Fibroblast of gingiva (primary cell): ENCODE results near the gene CHD5.

Experiments
- DNase-seq: peaks from one replicate; pipeline ENCODE4 v3.0.0-alpha.2; 2011; ENCODE audit warnings: low read depth

The CHD5 gene

GRCh38 chr1:6152181-6152580 is 27.9 kb downstream of the CHD5 start:
- DNase-seq = no peak

GRCh38 chr1:6151291-6151822 is 28.8 kb downstream of the CHD5 start:
- DNase-seq = no peak

- no peak for DNase-seq
Measured at GRCh38 chr1:6150006-6150938, 29.8 kb downstream of the CHD5 start.

GRCh38 chr1:6149597-6149996 is 30.5 kb downstream of the CHD5 start:
- DNase-seq = no peak

GRCh38 chr1:6148497-6149241 is 31.5 kb downstream of the CHD5 start:
- DNase-seq = no peak

GRCh38 chr1:6145864-6146410 is 34.2 kb downstream of the CHD5 start:
- DNase-seq = no peak

- no peak for DNase-seq
Measured at GRCh38 chr1:6145396-6145750, 34.7 kb downstream of the CHD5 start.

GRCh38 chr1:6144647-6145395 is 35.3 kb downstream of the CHD5 start:
- DNase-seq = no peak

- DNase-seq = no peak
Measured at GRCh38 chr1:6144175-6144574, 35.9 kb downstream of the CHD5 start.

GRCh38 chr1:6143395-6143794 is 36.7 kb downstream of the CHD5 start:
- no peak for DNase-seq

- no peak for DNase-seq
Measured at GRCh38 chr1:6142734-6143133, 37.4 kb downstream of the CHD5 start.

- no peak for DNase-seq
Measured at GRCh38 chr1:6142036-6142621, 38.0 kb downstream of the CHD5 start.

- no peak for DNase-seq
Measured at GRCh38 chr1:6141592-6141991, 38.5 kb downstream of the CHD5 start.

- DNase-seq = no peak
Measured at GRCh38 chr1:6140413-6140812, 39.7 kb downstream of the CHD5 start.

- no peak for DNase-seq
Measured at GRCh38 chr1:6137758-6138157, 42.4 kb downstream of the CHD5 start.

GRCh38 chr1:6136516-6137220 is 43.5 kb downstream of the CHD5 start:
- DNase-seq = no peak

GRCh38 chr1:6134741-6135510 is 45.2 kb downstream of the CHD5 start:
- DNase-seq = no peak

GRCh38 chr1:6134206-6134605 is 45.9 kb downstream of the CHD5 start:
- no peak for DNase-seq

- DNase-seq = no peak
Measured at GRCh38 chr1:6133146-6133895, 46.8 kb downstream of the CHD5 start.
